ENCODE measurements around the gene PROP1.
"Not testable (repeated sequence)": the region's sequence is repeated elsewhere in the genome, so short reads cannot be mapped to it uniquely, and the experiment has no call there.

Gene PROP1

DNA sequence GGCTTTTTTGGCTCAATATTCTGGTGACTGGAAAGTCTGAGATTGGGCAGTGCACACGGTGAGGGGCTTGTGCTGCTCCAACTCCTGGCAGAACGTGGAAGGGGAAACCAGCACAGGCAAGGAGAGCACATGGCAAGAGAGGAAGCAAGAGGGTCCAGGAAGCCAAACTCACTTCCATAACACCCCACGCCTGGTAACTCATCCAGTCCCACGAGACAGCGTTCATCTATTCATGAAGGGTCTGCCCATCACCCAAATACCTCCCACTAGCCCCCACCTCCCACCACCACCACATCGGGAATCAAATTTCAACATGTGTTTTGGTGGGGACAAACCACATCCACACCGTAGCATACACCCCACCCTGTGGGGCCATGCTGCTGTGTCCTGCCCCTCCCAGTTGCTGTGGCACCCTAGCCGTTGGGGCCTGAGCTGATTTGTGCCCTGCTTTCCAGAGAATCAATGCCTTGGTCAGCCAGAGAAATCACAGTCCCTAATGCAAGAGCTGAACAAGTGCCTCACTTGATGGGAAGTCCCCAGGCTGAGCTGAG lies 27.3 kb downstream of the PROP1 start:
- DNase-seq (ENCODE audit: insufficient read length, low spot score) (no peak), FAIRE-seq (no peak)
- no peak for TF ChIP-seq POLR2A (IDR thresholded peaks at IDR 0.05; ENCODE audit: low read depth, low read length)

DNA sequence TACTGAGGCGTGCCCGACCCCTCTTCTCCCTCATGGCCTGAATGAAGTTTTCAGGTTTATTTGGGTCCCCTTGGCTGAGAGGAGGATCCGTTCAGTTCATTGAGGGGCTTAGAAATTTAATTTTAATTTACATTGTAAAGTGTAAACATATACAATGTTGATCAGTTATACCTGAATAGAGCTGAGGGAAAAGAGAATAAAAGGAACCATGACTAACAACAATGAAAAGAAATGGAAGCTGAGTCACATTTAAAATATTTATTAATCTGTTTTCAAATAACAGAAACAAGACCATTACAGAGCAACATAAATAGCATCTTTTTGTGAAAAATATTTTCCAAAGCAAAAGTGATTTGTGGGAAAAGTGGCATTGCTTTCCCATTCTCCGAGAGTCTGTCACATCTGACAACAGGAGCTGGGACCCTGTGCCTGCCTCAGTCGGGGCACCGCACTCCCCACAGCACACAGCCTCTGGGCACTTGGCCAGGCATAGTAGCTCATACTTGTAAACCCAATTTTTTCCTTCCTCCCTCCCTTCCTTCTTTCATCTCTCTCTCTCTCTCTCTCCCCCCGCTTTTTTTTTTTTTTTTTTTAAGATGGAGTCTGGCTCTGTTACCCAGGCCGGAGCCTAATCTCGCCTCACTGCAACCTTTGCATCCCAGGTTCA lies 28.7 kb downstream of the PROP1 start:
- no peak for DNase-seq (ENCODE audit: insufficient read length, low spot score)
- no peak for TF ChIP-seq POLR2A (IDR thresholded peaks at IDR 0.05; ENCODE audit: low read depth, low read length)
- no peak for FAIRE-seq

DNA sequence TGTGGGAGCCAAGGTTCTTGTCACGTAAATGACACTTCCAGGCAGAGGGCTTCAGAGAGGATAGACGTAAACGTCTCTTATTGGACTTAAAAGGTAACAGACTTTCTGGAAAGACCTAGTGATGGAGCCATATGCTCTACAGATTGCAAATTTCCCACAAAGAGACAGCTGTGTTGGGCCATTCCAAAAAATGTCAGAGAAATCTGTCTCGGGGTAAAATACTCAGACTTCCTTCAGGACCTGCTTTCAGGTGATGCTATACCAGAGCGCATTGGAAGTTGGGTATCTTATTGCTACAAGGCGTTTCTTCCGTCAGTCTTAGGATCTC lies 29.2 kb downstream of the PROP1 start:
- DNase-seq (ENCODE audit: insufficient read length, low spot score) (no peak), FAIRE-seq (no peak)
- TF ChIP-seq POLR2A (IDR thresholded peaks at IDR 0.05; ENCODE audit: low read depth, low read length): no peak

DNA sequence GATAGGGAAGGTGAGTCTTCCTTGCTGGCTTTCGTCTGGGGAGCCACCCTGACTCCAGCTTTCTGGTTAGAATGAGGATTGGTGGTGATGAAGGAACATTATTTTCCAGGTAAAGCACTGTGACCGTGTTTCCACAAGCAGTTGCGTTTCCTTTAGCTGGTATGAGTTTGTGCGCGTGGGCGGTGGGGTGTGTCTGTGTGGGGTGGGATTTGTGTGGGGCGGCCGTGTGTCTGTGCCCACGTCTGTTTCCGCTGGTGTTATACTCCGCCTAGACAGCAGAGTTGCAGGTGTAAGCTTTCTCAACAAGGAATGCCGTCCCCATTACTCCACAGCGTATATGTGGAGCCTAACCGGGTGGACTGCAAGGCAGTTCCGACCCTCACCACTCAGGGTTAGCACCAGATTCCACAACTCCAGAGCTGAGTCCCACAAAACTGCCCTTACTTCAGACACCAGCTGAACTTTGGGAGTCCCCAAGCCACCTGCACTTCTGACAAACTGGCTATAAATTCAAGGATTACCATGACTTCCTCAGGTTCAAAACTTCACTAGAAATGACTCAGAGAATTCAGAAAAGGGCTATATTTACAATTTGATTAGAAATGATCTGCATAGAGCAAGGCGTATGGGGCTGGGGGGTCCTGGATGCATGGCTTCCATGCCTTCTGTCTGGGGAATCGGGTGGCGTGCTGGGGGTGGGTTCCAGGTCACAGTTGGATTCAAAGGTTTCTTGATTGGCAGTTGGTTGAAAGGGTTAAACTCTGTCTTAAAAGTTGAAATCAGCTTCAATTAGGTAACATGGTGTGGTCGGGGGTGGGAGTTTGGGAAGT lies 29.8 kb downstream of the PROP1 start:
- DNase-seq (ENCODE audit: insufficient read length, low spot score) (no peak), FAIRE-seq (no peak)
- TF ChIP-seq POLR2A (IDR thresholded peaks at IDR 0.05; ENCODE audit: low read depth, low read length): no peak

DNA sequence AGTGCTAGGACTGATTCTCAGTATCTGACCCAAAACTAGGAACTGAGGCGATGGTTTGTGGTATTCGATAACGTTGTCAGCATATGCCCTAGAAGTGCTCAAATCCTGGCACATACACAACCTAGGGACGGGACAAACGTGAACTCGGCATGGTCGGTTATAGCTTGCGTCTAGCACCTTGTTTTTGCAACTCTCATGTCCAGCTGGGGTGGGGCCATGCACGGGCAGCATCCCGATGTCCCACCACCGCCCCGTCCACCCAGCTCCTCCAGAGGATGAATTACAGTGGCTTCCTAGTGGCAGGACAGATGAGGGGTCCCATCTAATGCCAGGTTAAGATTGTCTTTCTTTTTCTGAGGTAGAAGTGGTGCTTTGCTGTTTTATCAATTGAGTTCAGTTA lies 31.6 kb downstream of the PROP1 start:
- DNase-seq (ENCODE audit: insufficient read length, low spot score) (no peak), FAIRE-seq (no peak)

DNA sequence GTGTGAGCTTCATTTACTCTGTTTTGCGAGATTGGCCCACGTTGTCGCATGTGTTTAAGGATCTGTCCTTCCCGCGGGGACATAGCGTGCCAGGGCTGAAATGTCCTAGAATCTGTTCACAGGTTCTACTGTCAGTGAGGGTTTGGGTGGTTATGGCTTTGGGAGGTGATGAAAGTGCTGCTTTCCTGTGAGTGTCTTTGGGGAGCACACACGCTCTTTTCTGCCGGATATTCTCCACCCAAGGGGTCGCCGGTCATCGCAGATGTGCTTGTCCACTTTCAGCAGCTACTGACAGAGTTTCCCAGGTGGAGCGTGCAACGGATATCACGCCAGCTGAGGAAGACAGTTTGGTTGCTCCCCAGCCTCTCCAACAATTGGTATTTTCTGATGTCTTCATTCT lies 32.1 kb downstream of the PROP1 start:
- FAIRE-seq: no peak
- no peak for DNase-seq (ENCODE audit: insufficient read length, low spot score)
- no peak for TF ChIP-seq POLR2A (IDR thresholded peaks at IDR 0.05; ENCODE audit: low read depth, low read length)

More for the DNA sequence above, 31.6 kb downstream of the PROP1 start:
- TF ChIP-seq POLR2A (IDR thresholded peaks at IDR 0.05; ENCODE audit: low read depth, low read length): no peak

DNA sequence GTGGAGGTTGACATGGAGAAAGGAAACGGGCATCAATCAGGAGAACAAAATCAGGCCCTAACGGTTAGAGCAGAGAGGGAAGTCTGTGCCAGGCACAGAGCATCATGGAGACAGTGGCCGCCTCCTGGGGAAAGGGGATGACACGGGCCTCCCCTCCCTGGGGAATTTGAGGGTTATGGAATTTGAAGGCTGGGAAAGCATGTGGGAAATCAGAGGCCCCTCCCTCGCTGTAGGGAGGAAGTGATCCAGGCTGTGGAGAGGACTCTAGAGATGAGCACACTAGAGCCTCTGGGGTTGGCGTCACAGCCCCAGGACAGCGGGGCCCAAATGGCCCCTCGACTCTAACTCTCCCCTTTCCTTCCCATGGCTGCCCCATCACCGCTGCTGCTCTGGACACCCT lies 36.7 kb downstream of the PROP1 start:
- DNase-seq (ENCODE audit: insufficient read length, low spot score) (no peak), FAIRE-seq (no peak)
- TF ChIP-seq POLR2A (IDR thresholded peaks at IDR 0.05; ENCODE audit: low read depth, low read length): no peak

DNA sequence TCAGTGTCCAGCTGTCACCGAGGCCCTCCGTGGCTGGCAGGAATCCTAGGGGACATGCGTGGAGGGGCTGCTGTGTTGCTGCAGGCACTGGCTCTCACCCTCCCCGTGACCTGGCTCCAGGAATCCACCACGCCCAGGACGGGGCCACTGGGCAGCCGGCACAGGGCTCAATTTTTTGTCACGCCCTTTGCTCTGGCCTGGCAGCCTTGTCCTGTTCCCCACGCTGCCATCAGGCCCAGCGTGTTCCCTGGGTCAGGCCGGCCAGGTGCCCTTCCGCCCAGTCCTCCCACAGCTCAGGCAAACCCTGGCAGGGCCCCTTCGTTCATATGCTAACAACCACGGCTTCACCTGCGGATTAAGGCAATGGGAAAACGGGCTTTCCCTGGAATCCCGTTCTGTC lies 37.3 kb downstream of the PROP1 start:
- DNase-seq (ENCODE audit: insufficient read length, low spot score) (no peak), FAIRE-seq (no peak)
- TF ChIP-seq POLR2A (IDR thresholded peaks at IDR 0.05; ENCODE audit: low read depth, low read length): no peak

DNA sequence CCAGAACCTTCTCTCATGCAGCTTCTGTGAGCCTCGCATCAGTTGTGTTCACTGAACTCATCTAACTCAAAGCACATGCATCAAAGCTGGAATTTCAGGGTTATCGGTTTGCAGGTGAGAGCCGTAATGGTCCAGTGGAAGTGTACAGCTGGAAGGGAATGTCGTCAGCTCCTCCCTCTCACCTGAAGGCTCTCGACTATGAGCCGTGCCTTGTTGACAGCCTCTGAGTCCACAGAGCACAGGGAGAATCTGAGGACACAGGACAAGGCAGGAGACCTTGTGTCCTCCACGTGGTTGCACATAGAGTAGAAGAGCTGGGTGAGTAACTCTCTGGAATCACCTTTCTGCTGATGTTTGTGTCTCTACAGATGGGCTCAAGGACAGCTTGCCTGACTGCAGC lies 38.8 kb downstream of the PROP1 start:
- TF ChIP-seq POLR2A (IDR thresholded peaks at IDR 0.05; ENCODE audit: low read depth, low read length): no peak
- DNase-seq (ENCODE audit: insufficient read length, low spot score) (no peak), FAIRE-seq (no peak)

DNA sequence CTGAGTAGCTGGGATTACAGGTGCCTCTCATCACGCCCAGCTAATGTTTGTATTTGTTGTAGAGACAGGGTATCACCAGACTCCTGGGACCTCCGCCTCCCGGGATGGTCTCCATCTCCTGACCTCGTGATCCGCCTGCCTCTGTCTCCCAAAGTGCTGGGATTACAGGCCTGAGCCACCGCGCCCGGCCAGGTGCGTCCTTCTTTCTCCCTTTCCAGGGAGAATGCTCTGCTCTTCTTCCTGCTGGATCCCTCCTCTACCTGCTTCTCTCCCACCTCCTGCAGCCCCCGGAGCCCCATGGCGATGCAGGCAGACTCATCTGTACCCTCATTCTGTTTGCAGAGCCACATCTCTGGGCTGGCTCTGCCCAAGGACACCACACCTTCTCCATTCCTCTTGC lies 42.9 kb downstream of the PROP1 start:
- FAIRE-seq; DNase-seq (ENCODE audit: insufficient read length, low spot score): not testable (repeated sequence)

DNA sequence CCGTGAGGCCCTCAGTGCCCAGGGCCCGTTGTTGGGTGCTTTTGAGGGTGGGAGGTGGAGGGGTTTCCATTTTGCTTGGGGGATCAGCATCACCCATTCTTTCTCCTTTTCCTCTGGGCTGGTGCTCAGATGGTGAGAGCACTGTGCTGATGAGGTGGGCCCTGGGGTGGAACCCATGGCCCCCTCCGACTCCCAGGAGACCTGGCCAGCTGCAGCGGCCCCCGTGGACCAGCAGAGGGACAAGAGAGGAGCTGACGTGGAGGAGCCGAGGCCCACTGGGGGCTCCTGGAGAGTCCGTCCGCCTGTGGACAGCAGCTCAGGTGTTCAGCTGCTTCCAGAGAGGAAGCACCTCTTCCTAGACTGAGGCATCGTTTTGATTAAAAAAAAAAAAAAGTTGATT lies 46.4 kb downstream of the PROP1 start:
- FAIRE-seq; DNase-seq (ENCODE audit: insufficient read length, low spot score): not testable (repeated sequence)

DNA sequence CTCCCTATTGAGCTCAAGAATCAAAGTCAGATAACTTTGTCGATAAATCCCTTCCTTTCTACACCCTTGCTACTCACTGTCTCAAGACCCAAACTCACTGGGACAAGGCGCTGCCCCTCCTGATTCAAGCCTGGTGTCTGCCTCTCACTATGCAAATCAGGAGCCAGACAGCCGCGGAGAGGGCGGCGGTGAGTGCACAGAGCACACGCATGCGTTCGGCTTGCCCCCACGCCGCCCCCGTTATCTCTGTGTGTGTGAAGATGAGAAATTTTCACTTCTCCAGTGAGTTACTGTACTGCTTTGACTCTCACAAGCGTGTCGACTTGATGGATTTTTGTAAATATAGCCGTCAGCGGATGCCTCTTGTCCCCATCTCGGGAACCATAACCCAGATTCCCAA lies 47.0 kb downstream of the PROP1 start:
- not testable (repeated sequence) for DNase-seq (ENCODE audit: insufficient read length, low spot score); FAIRE-seq

DNA sequence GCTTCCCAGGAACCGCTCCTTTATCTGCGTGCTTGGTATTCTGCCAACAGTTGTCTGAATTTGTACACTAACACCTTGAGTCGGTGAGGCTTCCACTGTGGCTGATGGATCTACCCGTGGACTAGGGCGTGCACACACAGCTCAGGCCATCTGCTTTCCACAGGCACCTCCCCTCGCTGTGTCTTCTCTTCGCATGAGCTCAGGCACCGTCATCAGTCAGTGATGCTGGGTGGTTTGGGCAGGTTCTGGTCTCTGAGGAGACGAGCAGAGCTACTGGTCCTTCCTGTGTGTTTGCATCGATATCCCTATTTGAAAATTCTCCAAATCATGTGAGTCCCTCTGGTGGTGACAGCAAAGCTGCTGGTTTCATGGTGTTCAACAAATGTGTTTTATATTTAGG lies 48.1 kb downstream of the PROP1 start:
- not testable (repeated sequence) for DNase-seq (ENCODE audit: insufficient read length, low spot score); FAIRE-seq

DNA sequence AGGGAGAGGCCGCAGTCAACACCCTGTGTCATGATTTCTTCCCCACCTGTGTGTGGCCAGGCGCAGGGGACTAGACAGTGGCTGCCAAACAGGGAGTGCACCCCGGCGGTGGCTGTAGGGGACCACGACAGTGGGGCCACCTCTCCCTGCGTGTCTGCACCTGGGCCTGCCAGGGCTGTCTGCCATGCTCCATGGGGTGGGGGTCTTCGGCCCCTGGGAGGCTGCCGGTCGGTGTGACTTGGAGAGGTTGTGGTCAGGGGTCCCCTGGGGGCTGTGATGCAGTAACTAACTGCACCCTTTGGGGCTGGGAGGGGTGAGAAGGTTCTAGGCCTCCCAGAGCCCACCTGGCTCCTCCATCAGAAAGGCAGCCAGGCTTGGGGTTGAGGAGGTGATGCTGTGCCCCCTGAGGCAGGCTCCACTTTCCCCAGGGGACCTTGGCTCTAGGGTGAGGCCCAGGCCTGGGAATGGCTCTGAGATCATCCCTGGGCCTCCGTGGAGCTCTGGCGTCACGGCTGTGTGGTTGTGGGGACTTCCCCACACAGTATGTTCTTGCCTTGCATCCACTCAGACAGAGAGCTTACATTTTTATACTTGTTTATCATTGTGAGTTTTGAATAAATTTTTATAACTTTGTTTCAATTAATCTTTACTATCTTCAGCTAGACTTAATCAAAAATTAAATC lies 50.3 kb downstream of the PROP1 start:
- FAIRE-seq: not testable (repeated sequence)

DNA sequence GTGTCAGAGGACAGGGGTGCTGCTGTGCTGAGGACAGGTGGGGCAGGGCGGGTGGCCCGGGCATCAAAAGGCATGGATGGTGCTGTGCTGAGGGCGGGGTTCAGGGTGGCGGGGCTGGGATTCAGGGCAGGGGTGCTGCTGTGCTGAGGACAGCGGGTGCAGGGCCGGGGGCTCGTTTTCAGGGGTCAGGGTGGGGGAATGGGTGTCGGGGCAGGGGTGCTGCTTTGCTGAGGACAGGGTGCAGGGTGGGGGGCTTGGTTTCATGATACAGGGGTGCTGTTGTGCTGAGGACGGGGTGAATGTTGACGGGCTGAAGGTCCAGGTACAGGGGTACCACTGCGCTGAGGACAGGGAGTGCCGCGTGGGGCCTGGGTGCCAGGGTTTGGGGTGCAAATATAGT lies 50.9 kb downstream of the PROP1 start:
- not testable (repeated sequence) for FAIRE-seq; DNase-seq (ENCODE audit: insufficient read length, low spot score)

More for the DNA sequence above, 50.3 kb downstream of the PROP1 start:
- not testable (repeated sequence) for DNase-seq (ENCODE audit: insufficient read length, low spot score)

DNA sequence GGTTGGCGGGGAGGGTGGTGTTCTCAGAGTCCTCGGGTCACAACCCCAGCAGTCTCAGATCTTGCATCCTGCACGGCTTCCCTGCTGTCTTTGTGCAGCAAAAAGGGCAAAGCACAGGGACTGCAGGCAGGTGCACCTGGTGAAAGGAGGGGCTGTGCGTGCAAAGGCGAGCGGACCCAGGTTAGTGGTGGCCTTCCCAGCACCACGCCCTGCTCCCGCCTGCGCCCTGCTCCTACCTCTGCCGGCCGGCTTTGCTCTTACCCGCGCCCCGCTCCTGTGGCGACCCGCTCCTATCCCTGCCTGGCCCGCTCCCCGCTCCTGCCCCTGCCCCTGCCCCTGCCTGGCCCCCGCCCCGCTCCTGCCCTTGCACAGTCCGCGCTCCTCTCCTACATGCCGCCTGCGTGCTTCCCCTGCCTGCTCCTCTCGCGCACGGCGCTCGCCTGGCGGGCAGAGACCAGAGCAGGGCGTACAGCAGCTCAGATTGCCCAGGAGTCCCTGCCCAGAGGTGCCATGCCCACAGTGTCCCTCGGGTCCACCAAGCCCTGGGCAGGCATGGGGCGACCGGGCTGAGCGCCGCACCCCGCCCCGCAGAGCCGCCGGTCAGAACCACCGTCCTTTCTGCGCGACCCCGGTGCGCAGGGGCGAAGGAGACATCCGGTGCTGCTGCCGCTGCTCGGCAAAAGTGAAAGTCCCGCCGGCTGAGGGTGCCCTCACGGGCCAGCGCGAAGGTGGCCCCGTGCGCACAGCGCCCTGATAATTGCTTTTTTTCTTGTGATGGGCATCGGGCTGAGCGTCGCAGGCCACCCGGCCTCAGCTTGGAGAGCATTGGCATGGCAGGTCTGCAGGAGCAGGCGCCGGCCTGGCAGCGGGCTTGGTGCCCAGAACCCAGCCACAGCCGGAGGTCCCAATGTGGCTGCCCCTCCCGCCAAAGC lies 52.0 kb downstream of the PROP1 start:
- DNase-seq (ENCODE audit: insufficient read length, low spot score); FAIRE-seq: not testable (repeated sequence)

DNA sequence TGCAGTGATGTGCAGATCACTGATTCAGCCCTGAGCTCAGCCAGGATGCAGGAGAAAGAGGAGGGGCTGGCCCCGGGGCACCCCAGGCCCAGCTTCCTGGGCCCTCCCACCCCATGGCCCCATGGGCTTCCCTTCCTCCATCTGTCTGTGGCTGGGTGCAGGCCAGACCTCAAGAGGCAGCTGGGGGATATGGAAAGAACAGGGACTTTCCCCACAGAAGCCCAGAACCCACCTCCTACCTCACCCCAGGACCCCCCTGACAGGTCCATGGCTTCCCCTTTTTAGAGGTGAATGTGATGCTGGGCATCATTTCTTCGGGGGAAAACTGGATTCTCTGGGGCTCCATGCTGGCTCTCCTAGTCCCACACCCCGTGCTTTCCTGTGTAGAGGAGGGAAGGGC lies 53.1 kb downstream of the PROP1 start:
- not testable (repeated sequence) for DNase-seq (ENCODE audit: insufficient read length, low spot score); FAIRE-seq

All from H54 (cell line).